ENCODE data around the gene MAN2B2.

- TF ChIP-seq CTCF (IDR thresholded peaks at IDR 0.05; ENCODE audit: insufficient read depth, low read length, poor library complexity, severe bottlenecking), result no peak
- TF ChIP-seq EZH2phosphoT487 (conservative IDR thresholded peaks at IDR 0.05; ENCODE audit: low read length), result no peak
These were observed 24.2 kb upstream of the MAN2B2 start for GRCh38 chr4:6550821-6551220.
